Stimulated activated CD4-positive, alpha-beta T cell treated with anti-CD3 and anti-CD28 coated beads, Interleukin-4, amount 100 ng/mL, for 48 hours (primary cell): ENCODE data around the gene ITSN2.

ENCODE experiments used
- DNase-seq, 2 donors: peaks; one replicate each; pipeline ENCODE4 v3.0.0-alpha.2; 2020; ENCODE audit warnings: low read depth in 2 of 2

ITSN2 gene

GRCh38 chr2:24334245-24334633 lies 26.1 kb downstream of the ITSN2 start:
- DNase-seq, result no peak

- DNase-seq, result no peak
Observed at GRCh38 chr2:24332791-24333540, 27.4 kb downstream of the ITSN2 start.

- DNase-seq, result no peak
Observed at GRCh38 chr2:24330161-24330560, 30.2 kb downstream of the ITSN2 start.

GRCh38 chr2:24329700-24330099 lies 30.6 kb downstream of the ITSN2 start:
- DNase-seq, result no peak

GRCh38 chr2:24328010-24328409 lies 32.3 kb downstream of the ITSN2 start:
- DNase-seq, result no peak

GRCh38 chr2:24317491-24317920 lies 42.8 kb downstream of the ITSN2 start:
- no peak for DNase-seq

- DNase-seq, result no peak
Observed at GRCh38 chr2:24315669-24316068, 44.7 kb downstream of the ITSN2 start.

- no peak for DNase-seq
Observed at GRCh38 chr2:24313744-24314632, 46.3 kb downstream of the ITSN2 start.

- DNase-seq, result no peak
Observed at GRCh38 chr2:24307961-24308360, 52.4 kb downstream of the ITSN2 start.

- no peak for DNase-seq
Observed at GRCh38 chr2:24304631-24305030, 55.7 kb downstream of the ITSN2 start.

GRCh38 chr2:24304098-24304497 lies 56.2 kb downstream of the ITSN2 start:
- no peak for DNase-seq

GRCh38 chr2:24301599-24301998 lies 58.7 kb downstream of the ITSN2 start:
- no peak for DNase-seq

- DNase-seq, result no peak
Observed at GRCh38 chr2:24297663-24298062, 62.7 kb downstream of the ITSN2 start.

GRCh38 chr2:24287171-24287570 lies 73.2 kb downstream of the ITSN2 start:
- DNase-seq, result no peak

GRCh38 chr2:24285484-24286152 lies 74.7 kb downstream of the ITSN2 start:
- no peak for DNase-seq

GRCh38 chr2:24280645-24281044 lies 79.7 kb downstream of the ITSN2 start:
- DNase-seq, result no peak

- no peak for DNase-seq
Observed at GRCh38 chr2:24280161-24280560, 80.2 kb downstream of the ITSN2 start.

GRCh38 chr2:24276349-24276899 lies 83.9 kb downstream of the ITSN2 start:
- DNase-seq, result no peak

GRCh38 chr2:24274809-24275208 lies 85.5 kb downstream of the ITSN2 start:
- DNase-seq, result no peak

GRCh38 chr2:24273598-24273997 lies 86.7 kb downstream of the ITSN2 start:
- no peak for DNase-seq

- no peak for DNase-seq
Observed at GRCh38 chr2:24272907-24273306, 87.4 kb downstream of the ITSN2 start.

- DNase-seq, result no peak
Observed at GRCh38 chr2:24272161-24272802, 88.1 kb downstream of the ITSN2 start.
